GM19328 (cell line): ENCODE data around the gene CXCR1.
"Not testable (repeated sequence)": the region's sequence is repeated elsewhere in the genome, so short reads cannot be mapped to it uniquely, and the experiment has no call there.

Experiments used
- ATAC-seq: cut with Tn5 transposase; IDR thresholded peaks from one replicate; pipeline ENCODE4 v1.9.1; 2021; ENCODE audit warnings: mild to moderate bottlenecking, moderate library complexity; ENCODE audit not compliant: unreplicated experiment

The CXCR1 gene

DNA sequence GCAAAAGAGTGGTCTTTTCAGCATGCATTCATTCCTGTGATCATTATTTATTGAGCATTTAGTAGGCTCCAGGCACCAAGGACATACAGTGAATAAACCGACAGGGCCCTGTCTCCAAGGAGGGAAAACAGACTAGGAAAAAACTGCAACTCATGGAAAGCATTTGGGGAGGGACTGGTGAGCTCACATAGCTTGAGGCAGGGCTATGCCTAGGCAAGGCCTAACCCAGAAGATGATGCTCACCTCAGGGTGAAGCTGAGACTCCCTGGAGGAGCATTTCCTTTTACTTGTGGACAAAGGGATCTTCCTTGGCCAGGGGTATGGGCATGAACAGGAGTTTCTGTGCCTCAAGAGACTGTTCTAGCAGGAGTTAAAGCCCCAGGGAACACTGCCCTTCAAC, 3.9 kb downstream of the CXCR1 start:
- ATAC-seq: no peak

DNA sequence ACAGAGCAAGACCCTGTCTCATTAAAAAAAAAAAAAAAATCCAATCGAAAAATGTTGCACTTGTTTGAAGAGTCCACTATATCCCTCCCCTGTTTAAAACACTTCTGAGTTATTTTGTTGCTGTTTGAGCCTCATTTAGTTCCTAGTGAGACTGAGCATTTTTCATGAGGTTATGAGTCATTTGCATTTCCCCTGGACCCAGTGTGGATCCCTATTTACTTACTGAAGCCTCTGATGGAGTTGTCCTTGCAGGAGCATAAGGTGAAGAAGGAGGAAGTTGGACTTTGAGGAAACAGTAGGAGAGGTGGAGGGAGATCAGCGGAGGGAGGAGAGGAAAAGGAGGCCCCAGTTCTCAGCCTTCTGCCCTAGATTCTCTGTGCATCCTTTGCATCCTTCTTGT, 5.1 kb downstream of the CXCR1 start:
- no peak for ATAC-seq

- no peak for ATAC-seq
Measured at GRCh38 chr2:218155953-218156479, 10.7 kb downstream of the CXCR1 start.

DNA sequence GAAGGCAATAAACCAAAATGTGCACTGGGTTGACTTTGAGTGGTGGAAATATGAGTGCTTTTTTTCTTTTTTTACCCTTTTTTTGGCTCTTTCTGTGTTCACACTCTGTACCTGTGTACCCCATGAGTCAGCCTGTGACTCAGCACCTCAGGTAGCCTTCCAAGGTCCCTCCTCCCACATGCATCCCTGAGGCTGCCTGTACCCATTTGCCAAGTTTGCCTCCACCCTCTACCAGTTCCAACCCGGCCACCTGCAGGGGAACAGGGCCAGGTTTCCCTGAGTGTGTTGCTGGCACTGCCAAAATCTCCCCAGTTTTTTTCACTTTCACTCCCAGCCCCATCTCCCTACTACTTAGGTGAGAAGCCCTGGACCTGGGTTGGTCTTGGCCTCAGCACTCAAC, 14.0 kb downstream of the CXCR1 start:
- no peak for ATAC-seq

GRCh38 chr2:218152172-218152571, 14.6 kb downstream of the CXCR1 start:
- no peak for ATAC-seq

DNA sequence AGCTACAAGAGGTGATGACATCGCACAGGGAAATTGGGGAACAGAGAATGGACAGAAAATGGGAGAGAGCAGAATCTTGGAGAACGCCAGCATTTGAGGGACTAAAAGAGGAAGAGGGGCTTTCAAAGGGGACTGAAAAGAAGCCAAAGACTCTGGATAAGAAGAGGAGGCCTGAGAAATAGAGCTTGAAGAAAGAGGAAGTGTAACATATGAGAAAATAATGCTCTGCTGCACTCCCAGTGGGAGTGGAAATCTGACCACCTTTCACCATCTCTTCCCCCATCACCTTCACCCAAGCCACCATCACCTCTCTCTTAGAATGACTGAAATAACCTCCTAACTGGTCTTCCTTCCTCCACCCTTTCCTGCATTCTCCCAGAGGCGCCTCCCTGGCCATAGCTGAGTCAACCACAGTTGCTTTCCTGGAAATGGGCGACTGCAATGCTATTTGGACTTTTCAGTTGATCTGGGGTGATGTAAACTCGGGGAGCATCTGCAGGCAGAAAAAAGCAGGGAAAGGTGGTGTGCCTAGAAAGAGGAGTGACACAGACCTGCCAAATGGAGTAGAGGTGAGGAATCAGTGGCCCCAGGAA, 16.8 kb downstream of the CXCR1 start:
- no peak for ATAC-seq

GRCh38 chr2:218149098-218149497, 17.7 kb downstream of the CXCR1 start:
- no peak for ATAC-seq

- ATAC-seq: no peak
Measured at GRCh38 chr2:218146056-218146455, 20.7 kb downstream of the CXCR1 start.

- no peak for ATAC-seq
Measured at GRCh38 chr2:218145124-218145523, 21.6 kb downstream of the CXCR1 start.

DNA sequence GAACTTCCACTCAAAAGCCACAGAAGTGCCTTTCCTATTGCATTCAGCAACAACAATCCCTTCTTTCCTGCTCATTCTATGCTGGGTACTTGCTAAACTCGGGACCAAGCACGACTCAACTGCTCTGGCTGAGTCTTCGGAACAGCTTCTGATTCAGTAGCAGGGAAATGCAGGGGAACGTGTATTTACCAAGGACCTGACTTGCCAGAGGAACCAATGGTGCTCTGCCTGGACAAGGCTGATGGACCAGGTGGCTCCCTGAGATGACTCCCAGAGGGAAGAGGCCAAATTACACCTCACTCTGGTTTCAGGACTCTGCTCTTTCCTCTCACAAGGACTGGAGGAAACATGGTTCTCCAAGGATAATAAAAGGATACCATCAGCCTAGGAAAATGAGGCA, 28.7 kb downstream of the CXCR1 start:
- ATAC-seq: no peak

GRCh38 chr2:218137514-218137913, 29.2 kb downstream of the CXCR1 start:
- no peak for ATAC-seq

DNA sequence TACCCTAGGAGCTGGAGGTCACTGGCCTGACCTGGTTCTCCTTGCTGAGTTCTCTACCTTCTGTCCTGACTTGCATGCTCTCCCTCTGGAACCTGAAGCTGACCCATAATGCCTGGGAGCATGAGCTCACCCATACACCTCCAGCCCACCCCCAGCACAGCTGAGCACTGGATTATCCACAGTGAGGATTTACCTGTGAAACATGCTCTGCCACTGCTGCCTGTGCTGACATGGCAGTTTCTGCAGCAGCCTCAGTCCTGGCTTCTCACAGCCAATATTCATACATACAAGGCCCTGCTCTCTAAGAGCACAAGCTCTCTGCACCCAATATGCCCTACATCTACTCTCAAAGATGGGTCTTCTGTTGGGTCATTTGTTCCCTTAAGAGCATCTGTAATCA, 35.9 kb downstream of the CXCR1 start:
- ATAC-seq: no peak

DNA sequence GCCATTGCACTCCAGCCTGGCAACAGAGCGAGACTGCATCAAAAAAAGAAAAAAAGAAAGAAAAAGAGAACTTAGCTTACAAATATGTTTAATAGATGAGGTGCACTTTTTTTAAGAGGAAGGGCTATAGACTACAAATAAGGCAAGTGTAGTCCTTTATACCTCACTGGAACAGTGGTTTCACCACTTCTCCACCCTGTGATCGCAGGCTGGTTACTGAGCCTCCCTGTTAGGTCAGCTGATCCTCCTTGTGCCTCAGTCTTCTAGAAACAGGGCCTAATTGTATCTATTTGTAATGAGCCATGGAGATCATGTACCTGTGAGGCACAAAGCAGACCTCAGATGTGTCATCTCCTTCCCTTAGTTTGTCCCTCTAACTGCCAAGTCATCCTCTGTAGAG, 36.4 kb downstream of the CXCR1 start:
- no peak for ATAC-seq

- ATAC-seq: no peak
Measured at GRCh38 chr2:218129458-218130135, 37.2 kb downstream of the CXCR1 start.

DNA sequence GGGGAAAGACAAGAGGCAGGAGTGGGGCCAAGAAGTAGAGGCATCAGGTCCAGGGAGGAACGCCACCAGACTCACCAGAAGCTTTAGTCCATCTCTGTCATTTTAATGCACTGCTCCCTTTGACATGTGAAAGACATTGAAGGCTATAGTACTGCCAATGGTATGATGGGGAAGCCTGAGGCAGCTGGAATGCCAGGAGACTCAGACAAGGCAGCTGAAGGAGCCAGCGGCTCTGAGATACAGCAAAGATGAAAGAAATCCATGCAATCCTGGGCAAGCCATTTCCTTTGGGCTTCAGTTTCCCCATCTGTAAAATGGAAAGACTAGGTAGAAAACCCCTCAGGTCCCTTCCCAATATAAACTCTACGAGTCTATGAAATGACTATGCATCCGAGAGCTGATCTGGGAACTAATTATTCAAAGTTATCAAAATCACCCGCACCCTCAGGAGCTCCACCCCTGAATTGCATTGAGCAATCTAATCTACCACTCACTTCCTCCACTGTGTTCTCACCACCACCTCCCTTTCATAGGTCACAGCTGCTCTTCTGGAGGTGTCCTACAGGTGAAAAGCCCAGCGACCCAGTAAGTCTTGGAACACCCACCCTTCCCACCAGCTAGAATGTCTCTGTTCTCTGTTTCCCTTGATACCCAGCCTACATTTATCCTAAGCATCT, 37.8 kb downstream of the CXCR1 start:
- ATAC-seq: no peak

- ATAC-seq: no peak
Measured at GRCh38 chr2:218127929-218128455, 38.8 kb downstream of the CXCR1 start.

DNA sequence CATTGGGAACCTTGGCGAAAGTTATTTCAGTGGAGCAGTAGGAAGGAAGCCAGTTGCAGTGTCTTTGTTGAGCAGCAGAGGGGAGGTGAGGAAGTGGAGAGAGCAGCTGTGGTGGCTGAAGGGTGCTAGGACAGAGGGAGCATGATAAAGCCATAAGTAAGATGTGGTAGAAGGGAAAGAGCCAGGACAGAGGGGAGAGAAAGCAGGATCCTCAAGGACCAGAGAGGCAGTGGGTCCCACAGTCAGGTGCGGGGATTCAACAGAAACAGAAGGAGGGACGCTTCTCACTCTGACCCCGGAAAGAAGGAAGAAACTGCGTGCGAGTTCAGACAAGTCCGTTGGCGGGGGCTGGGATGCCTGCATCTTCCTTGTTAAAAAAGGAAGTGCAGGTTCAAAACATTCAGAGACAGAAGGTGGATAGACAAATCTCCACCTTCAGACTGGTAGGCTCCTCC, 41.1 kb downstream of the CXCR1 start, which contains the start of gene CXCR2:
CXCR2 (plus strand) TSS at position 403 of the 455 bp plus-strand sequence. CDS start 8,774 bp downstream, outside the sequence.
- ATAC-seq: no peak

DNA sequence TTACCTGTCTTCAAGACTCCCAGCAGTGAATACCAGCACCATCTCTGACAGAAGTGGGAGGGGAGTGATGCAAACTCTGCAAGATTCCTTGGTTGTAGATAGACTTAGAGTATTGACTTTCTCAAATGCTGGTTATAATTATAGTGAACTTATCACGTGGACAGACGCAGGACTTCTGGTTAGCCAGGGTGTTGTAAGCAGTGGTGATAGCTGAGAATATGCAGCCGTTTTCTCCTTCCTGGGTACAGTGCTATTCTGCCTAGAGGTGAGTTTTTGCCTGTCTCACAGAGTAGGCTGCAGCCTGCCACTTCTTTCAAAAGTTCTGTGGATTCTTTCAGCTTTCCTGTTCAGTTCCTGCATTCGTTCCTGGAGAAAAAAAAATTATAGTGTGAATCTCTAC, 41.7 kb downstream of the CXCR1 start:
- ATAC-seq: no peak

- no peak for ATAC-seq
Measured at GRCh38 chr2:218123986-218124385, 42.8 kb downstream of the CXCR1 start.

DNA sequence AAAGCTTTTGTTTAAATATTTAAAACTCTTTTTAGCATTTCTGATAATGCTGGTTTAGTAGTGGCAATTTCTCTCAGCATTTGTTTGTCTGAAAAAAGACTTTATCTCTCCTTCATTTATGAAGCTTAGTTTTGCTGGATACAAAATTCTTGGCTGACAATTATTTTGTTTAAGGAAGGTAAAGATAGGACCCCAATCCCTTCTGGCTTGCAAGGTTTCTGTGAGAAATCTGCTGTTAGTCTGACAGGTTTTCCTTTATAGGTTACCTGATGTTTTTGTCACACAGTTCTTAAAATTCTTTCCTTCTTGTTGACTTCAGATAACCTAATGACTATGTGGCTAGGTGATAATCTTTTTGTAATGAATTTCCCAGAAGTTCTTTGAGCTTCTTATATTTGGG, 44.5 kb downstream of the CXCR1 start:
- ATAC-seq: not testable (repeated sequence)

DNA sequence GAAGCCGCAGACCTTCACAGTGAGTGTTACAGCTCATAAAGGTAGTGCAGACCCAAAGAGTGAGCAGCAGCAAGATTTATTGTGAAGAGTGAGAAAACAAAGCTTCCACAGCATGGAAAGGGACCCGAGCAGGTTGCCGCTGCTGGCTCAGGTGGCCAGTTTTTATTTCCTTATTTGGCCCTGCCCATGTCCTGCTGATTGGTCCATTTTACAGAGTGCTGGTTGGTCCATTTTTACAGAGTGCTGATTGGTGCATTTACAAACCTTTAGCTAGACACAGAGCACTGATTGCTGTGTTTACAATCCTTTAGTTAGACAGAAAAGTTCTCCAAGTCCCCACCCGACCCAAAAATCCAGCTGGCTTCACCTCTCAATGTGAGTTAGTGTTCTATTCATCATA, 45.0 kb downstream of the CXCR1 start:
- not testable (repeated sequence) for ATAC-seq
